Measurements from ENCODE around the gene JAK2.
"Not testable (repeated sequence)": the region's sequence is repeated elsewhere in the genome, so short reads cannot be mapped to it uniquely, and the experiment has no call there.

Gene JAK2

DNA sequence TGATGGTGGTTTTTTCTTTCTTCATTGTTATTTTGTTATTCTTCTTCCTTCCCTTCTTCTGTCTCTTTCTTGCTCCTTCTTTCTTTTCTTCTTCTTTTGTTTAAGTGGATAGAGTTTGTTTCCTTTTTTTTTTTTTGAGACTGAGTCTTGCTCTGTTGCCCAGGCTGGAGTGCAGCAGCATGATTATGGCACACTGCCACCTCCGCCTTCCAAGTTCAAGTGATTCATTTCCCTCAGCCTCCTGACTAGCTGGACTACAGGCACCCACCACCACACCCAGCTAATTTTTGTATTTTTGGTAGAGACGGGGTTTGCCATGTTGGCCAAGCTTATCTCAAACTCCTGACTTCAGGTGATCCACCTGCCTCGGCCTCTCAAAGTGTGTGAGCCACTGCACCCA, 40.3 kb downstream of the JAK2 start:
- DNase-seq (ENCODE audit: low read depth): no peak
- H3K4me3 ChIP-seq (ENCODE audit: low read depth, low read length): no peak overlapping the region

DNA sequence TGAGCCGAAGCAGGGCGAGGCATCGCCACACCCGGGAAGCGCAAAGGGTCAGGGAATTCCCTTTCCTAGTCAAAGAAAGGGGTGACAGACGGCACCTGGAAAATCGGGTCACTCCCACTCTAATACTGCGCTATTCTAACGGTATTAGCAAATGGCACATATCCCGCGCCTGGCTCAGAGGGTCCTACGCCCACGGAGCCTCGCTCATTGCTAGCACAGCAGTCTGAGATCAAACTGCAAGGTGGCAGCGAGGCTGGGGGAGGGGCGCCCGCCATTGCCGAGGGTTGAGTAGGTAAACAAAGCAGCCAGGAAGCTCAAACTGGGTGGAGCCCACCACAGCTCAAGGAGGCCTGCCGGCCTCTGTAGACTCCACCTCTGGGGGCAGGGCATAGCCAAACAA, 46.9 kb downstream of the JAK2 start:
- not testable (repeated sequence) for H3K4me3 ChIP-seq (ENCODE audit: low read depth, low read length); DNase-seq (ENCODE audit: low read depth)

DNA sequence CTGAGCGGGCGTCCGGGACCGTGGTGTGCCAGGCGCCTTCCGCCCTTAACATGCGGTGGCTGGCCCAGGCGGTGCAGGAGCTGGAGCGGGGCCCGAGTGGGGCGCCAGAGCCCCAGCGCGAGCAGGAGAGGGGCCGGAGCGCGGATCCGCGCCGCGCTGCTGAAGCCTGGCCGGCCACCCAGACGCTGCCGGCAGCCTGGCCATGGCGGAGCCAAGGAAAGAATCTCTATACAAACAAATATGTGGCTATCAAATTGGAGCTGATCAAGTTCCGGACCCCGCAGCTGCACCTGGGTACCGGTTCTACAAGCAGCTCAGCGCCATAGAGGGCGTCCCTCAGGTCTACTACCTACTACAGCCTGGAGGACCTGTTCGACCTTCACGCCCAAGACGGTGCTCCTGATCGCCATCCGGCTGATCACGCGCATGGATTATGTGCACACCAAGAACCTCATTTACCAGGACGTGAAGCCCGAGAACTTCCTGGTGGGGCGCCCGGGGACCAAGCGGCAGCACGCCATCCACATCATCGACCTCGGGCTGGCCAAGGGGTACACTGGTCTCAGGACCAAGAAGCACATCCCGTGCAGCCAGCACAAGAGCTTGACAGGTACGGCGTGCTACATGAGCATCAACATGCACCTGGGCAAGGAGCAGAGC, 55.8 kb downstream of the JAK2 start:
- DNase-seq (ENCODE audit: low read depth): no peak
- no peak overlapping the region for H3K4me3 ChIP-seq (ENCODE audit: low read depth, low read length)

DNA sequence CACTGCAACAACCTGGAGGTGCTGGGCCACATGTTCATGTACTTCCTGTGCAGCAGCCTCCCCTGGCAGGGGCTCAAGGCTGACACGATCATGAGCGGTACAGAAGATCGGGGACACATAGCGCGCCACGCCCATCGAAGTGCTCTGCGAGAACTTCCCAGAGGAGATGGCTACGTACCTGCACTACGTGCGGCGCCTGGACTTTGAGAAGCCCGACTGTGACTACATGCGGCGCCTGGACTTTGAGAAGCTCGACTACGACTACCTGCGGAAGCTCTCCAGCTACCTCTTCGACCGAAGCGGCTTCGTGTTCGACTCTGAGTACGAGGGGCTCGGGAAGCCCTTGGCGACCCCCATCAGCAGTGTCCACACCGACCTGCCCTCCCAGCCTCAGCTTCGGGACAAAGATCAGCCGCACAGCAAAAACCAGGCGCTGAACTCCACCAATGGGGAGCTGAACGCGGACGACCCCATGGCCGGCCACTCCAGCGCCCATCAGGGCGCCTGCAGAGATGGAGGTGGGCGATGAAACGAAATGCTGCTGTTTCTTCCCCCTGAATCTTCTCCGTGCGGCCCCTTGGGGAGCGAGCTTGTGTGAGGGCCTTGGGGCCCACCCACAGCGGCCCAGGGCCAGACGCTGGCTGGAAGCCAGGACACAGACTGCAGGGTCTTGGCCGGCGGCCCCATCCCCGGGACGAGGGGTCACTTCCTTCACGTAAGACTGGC, 56.5 kb downstream of the JAK2 start:
- DNase-seq (ENCODE audit: low read depth): no peak
- no peak overlapping the region for H3K4me3 ChIP-seq (ENCODE audit: low read depth, low read length)

DNA sequence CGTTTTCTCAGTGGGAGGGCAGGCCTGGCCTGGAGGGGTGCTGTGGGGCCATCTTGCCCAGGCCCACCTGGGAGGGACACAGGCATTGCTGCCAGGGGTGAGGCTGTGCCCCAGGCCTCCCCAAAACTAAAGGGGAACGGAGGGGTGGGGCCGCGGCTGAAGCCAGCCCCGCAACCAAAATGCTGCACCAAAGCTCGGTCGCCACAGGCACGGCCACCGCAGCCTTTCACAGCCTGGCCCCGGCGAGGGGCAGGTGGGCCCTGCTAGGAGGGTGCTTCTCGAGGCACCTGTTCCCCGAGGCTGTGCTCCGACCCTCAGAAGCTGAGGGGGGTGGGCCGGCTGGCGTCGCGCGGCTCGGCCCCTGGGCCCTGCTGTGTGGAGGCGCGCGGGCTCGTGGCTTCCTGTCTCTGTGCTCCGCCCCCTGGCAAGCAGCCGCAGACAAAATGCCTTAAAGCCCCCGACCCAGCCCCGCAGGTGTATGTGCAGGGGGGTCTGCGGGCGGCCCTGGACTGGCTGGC, 57.6 kb downstream of the JAK2 start:
- H3K4me3 ChIP-seq (ENCODE audit: low read depth, low read length): no peak overlapping the region
- no peak for DNase-seq (ENCODE audit: low read depth)

DNA sequence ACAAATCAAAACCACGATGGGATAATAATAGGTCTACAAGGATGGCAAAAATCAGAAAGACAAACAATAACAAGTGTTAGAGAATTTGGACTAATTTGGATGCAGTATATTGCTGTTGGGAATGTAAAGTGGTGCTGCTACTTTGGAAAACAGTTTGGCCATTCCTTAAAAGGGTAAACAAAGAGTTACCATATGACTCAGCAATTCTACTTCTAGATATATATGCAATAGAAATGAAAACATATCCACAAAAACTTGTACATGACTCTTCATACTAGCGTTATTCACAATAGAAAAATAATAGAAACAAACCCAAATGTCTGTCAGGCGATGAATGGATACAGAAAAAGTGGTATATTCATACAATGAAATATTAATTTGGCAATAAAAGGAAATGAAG, 58.3 kb downstream of the JAK2 start:
- DNase-seq (ENCODE audit: low read depth): no peak
- H3K4me3 ChIP-seq (ENCODE audit: low read depth, low read length): no peak overlapping the region

DNA sequence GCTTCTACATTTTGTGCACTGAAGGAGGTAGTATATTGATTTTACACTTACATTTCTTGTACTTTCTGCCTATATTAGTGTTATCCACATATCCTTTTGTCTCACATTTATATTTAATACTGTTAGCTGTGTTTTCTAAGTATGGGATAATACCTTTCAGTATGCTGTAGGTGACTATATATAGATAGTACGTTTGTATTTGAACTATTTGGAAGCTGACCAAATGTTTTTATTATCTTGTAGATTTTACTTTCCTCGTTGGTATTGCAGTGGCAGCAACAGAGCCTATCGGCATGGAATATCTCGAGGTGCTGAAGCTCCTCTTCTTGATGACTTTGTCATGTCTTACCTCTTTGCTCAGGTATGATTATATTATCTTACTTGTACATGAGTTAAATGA, 59.1 kb downstream of the JAK2 start:
- DNase-seq (ENCODE audit: low read depth): no peak
- no peak overlapping the region for H3K4me3 ChIP-seq (ENCODE audit: low read depth, low read length)

DNA sequence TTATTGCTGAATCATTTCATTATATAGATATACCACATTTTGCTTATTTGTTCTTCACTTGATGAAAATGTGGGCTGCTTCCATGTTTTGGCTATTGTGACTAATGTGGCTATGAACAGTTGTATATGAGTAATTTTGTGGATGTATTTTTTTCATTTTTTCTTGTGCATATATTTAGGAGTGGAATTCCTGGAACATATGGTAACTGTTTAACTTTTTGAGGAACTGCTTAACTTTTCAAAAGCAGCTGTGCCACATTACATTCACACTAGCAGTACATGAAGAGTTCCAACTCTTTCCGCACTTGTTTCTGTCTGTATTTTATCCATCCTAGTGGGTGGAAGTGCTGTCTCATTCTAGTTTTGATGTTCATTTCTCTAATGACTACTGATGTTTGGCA, 67.8 kb downstream of the JAK2 start:
- no peak overlapping the region for H3K4me3 ChIP-seq (ENCODE audit: low read depth, low read length)
- DNase-seq (ENCODE audit: low read depth): peak; percentile 2

DNA sequence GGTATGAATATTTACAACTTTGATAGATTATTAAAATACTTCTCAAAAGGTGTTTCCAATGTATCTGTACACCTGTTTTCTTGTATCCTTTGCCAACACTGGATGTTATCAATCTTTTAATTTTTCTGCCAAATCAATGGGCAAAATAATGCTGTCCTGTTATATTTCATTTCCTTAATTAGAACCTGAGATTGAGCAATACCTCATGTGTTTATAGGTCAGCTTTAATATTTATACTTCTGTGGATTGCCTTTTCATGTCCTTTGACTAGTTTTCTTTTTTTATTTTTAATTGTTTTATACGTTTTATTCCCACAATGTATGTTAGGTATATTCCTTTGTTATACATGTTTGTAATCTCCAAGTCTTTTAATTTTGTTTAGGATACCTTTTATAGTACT, 77.6 kb downstream of the JAK2 start:
- no peak for DNase-seq (ENCODE audit: low read depth)
- no peak overlapping the region for H3K4me3 ChIP-seq (ENCODE audit: low read depth, low read length)

DNA sequence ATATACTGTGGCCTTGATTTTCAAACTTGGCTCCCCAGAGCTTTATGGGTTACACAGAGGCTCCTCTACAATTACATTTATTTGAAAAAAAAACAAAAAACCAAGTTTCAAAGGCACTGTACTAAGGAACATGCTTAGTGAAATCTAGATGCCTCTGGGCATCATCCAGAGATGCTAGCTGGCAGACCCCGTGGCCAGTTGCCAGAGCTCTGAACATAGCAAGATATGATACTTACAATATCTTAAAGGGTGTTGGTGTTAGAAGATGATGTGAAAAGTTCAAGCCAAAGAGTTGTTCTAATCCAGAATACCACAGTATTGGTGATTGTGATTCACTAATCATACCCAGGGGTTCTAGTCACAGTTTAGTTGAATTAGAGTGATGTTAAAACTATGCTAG, 87.8 kb downstream of the JAK2 start:
- H3K4me3 ChIP-seq (ENCODE audit: low read depth, low read length): no peak overlapping the region
- DNase-seq (ENCODE audit: low read depth): no peak

DNA sequence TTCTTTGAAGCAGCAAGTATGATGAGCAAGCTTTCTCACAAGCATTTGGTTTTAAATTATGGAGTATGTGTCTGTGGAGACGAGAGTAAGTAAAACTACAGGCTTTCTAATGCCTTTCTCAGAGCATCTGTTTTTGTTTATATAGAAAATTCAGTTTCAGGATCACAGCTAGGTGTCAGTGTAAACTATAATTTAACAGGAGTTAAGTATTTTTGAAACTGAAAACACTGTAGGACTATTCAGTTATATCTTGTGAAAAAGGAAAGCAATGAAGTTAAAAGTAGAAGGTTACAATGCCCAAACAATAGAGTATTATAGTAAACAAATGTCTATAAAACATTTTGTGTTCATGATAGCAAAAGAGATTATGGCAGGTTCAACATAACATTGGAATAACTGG, 88.6 kb downstream of the JAK2 start:
- DNase-seq (ENCODE audit: low read depth): no peak
- H3K4me3 ChIP-seq (ENCODE audit: low read depth, low read length): no peak overlapping the region

DNA sequence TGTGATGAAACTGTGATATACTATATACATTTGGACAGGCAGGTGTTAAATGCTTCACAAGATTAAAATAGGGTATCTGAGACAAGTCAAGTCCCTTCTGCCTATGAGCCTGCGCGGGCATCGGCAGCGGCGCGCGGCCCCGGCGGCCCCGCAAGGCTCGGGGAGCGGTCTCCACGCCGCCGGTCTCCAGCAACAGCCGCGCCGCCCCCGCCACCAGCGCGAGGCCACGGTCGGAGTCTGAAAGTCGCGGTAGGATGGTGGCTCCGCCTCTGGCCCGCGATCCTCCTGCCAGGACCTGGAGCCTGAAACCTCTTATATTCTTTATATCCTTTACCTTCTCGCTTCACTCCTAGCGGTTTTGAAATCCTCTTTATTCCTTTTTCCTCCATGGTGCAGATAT, 100.9 kb downstream of the JAK2 start:
- no peak overlapping the region for H3K4me3 ChIP-seq (ENCODE audit: low read depth, low read length)
- DNase-seq (ENCODE audit: low read depth): no peak

DNA sequence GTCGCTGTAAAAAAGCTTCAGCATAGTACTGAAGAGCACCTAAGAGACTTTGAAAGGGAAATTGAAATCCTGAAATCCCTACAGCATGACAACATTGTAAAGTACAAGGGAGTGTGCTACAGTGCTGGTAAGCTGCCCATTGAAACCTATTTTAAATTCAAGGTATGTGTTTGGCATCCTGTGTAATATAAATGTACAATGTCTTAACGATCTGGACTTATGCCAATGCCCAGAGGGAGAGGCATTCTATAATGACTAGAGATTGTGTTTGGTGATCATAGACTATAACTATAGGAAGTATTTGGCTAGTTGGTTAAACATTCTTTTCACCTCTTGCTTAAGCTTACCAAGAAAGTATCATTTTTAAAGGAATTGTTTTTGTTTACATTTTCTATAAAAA, 104.7 kb downstream of the JAK2 start:
- DNase-seq (ENCODE audit: low read depth): no peak
- H3K4me3 ChIP-seq (ENCODE audit: low read depth, low read length): no peak overlapping the region

DNA sequence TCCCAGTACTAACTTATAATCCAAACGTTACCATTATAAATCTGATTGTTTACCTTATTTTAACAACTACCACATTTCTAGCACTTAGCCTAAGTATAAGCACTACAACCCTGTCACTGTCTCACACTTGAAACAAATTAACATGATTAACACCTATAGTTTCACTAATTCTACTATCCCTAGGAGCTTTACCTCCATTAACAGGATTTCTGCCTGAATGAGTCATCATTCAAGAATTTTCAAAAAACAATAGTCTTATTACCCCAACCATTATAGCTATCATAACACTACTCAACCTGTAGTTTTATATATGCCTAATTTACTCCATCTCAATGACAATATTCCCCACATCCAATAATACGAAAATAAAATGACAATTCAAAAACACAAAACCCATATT, 110.7 kb downstream of the JAK2 start:
- no peak overlapping the region for H3K4me3 ChIP-seq (ENCODE audit: low read depth, low read length)
- DNase-seq (ENCODE audit: low read depth): no peak

DNA sequence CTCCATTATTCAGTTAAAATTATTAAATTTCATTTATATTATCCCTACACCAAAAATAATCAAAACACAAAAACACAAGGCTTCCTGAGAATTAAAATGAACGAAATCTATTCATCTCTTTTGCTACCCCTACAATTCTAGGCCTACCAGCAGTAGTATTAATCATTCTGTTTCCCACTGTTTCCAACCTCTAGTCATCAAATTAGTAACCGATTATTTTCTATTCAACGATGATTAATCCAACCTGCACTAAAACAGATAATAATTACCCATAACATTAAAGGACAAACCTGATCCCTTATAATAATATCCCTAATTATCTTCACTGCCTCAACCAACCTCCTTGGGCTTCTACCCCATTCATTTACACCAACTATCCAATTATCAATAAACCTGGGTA, 114.4 kb downstream of the JAK2 start:
- DNase-seq (ENCODE audit: low read depth): no peak
- H3K4me3 ChIP-seq (ENCODE audit: low read depth, low read length): no peak overlapping the region

DNA sequence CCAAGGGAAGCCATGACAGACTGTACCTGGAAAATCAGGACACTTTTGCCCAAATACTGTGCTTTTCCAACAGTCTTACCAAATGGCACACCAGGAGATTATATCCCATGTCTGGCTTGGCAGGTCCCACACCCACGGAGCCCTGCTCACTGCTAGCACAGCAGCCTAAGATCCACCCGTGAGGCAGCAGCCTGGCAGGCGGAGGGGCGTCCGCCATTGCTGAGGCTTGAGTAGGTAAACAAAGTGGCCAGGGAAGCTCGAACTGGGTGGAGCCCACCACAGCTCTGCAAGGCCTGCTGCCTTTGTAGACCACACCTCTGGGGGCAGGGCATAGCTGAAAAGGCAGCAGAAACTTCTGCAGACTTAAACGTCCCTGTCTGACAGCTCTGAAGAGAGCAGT, 116.1 kb downstream of the JAK2 start:
- H3K4me3 ChIP-seq (ENCODE audit: low read depth, low read length); DNase-seq (ENCODE audit: low read depth): not testable (repeated sequence)

DNA sequence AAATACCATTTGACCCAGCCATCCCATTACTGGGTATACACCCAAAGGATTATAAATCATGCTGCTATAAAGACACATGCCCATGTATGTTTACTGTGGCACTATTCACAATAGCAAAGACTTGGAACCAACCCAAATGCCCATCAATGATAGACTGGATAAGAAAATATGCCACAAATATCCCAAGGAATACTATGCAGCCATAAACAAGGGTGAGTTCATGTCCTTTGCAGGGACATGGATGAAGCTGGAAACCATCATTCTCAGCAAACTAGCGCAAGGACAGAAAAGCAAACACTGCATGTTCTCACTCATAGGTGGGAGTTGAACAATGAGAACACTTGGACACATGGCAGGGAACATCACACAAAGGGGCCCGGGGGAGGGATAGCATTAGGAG, 121.4 kb downstream of the JAK2 start:
- not testable (repeated sequence) for DNase-seq (ENCODE audit: low read depth); H3K4me3 ChIP-seq (ENCODE audit: low read depth, low read length)

DNA sequence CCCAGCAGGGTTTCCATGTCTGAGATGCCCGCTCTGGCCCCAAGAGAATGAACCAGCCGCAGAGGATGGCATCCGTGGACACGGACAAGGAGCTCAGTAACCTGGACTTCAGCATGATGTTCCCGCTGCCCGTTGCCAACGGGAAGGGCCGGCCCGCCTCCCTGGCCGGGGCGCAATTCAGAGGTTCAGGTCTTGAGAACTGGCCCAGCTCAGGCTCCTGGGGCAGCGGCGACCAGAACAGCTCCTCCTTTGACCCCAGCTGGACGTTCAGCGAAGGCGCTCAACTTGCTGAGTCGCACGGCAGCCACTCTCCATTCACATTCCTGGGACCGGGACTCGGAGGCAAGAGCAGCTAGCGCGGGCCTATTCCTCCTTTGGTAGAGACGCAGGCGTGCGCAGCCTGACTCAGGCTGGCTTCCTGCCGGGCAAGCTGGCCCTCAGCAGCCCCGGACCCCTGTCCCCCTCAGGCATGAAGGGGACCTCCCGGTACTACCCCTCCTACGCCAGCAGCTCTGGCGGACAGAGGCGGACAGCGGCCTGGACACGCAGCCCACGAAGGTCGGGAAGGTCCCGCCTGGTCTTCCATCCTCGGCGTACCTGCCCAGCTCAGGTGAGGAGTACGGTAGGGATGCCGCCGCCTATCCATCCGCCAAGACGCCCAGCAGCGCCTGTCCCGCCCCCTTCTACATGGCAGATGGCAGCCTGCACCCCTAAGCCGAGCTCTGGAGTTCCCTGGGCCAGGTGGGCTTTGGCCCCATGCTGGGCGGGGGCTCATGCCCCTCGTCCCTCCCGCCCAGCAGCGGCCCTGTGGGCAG, 126.0 kb downstream of the JAK2 start:
- DNase-seq (ENCODE audit: low read depth): no peak
- H3K4me3 ChIP-seq (ENCODE audit: low read depth, low read length): no peak overlapping the region

DNA sequence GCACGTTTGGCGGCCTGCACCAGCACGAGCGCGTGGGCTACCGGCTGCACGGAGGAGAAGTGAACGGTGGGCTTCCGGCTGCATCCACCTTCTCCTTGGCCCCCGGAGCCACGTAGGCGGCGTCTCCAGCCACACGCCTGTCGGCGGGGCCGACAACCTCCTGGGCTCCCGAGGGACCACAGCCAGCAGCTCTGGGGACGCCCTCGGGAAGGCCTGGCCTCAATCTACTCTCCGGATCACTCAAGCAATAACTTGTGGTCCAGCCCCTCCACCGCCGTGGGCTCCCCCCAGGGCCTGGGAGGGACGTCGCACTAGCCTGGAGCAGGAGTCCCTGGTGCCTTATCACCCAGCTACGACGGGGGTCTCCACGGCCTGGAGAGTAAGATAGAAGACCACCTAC, 126.6 kb downstream of the JAK2 start:
- no peak overlapping the region for H3K4me3 ChIP-seq (ENCODE audit: low read depth, low read length)
- no peak for DNase-seq (ENCODE audit: low read depth)

DNA sequence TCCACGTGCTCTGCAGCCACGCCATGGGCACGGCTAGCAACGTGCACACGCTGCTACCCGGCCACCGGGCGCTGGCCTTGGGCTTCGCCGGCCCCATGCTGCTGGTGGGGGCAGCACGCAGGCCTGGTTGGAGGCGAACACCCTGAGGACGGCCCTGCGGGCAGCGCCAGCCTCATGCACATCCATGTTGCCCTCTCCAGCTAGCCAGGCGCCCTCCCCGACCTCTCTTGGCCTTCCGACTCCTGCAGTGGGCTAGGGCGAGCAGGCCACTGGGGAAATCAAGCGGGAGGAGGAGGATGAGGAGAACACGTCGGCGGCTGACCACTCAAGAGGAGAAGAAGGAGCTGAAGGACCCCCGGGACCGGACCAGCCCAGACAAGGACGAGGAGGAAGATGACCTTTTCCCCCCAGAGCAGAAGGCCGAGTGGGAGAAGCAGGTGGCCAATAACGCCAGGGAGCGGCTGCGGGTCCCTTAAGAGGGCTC, 127.1 kb downstream of the JAK2 start:
- DNase-seq (ENCODE audit: low read depth): no peak
- no peak overlapping the region for H3K4me3 ChIP-seq (ENCODE audit: low read depth, low read length)

Measured in skeletal muscle cell (primary cell).